Calu3 (cell line): ENCODE results near the gene PPM1L. TPM values are rescaled to one million over a fixed set of nuclear protein-coding genes. Genes with fewer than 3 reads are reported as not detected.

Source experiments
- BruUV-seq: library from RNA; stranded (reverse); fragments of 400-500 nt; replicated peaks from 2 replicates; lab custom pipeline; 2021; lab: Mats Ljungman, UMichigan
- CTCF ChIA-PET: fragments of 300-600 bp; sonication (Branson Sonifier 250); formaldehyde crosslinking; loops from one replicate; lab custom pipeline; 2022; ENCODE audit warnings: antibody characterized with exemption; lab: Charles Lee
- DNase-seq: peaks from one replicate; pipeline ENCODE4 v3.0.0; 2022
- H3K27ac Mint-ChIP-seq: one replicate; pipeline ENCODE4 v1.8.0; 2022; ENCODE audit warnings: mixed read lengths; ENCODE audit not compliant: unreplicated experiment
- H3K27me3 Mint-ChIP-seq: one replicate; pipeline ENCODE4 v1.8.0; 2022; ENCODE audit warnings: mixed read lengths; ENCODE audit not compliant: unreplicated experiment
- H3K36me3 Mint-ChIP-seq: one replicate; pipeline ENCODE4 v1.8.0; 2022; ENCODE audit warnings: mild to moderate bottlenecking, moderate library complexity, mixed read lengths; ENCODE audit not compliant: insufficient read depth, unreplicated experiment
- H3K4me1 Mint-ChIP-seq: one replicate; pipeline ENCODE4 v1.8.0; 2022; ENCODE audit warnings: mild to moderate bottlenecking, low read depth, mixed read lengths; ENCODE audit not compliant: unreplicated experiment
- H3K4me3 Mint-ChIP-seq: one replicate; pipeline ENCODE4 v1.8.0; 2022; ENCODE audit warnings: mild to moderate bottlenecking, low read depth, moderate library complexity, mixed read lengths; ENCODE audit not compliant: unreplicated experiment
- H3K9me3 Mint-ChIP-seq: one replicate; pipeline ENCODE4 v1.8.0; 2022; ENCODE audit warnings: low read depth, mixed read lengths; ENCODE audit not compliant: unreplicated experiment
- intact Hi-C: fragments of 100-400 bp; cut with micrococcal nuclease; formaldehyde crosslinking; loops from one replicate; pipeline ENCODE4 v1.10.0; 2022; ENCODE audit not compliant: unreplicated experiment
- total RNA-seq: library from RNA; stranded (reverse); gene quantifications from 2 replicates; pipeline ENCODE4 v1.2.3, GENCODE V29; 2022
- TF ChIP-seq, protein P1 (sequence below): fragments of 200-600 bp; IDR thresholded peaks from one replicate; pipeline ENCODE4 v1.8.0; 2022; ENCODE audit warnings: antibody characterized with exemption; ENCODE audit not compliant: unreplicated experiment

PPM1L gene
- total RNA-seq, 1 experiment from 2014 or later = 18.4 TPM

DNA sequence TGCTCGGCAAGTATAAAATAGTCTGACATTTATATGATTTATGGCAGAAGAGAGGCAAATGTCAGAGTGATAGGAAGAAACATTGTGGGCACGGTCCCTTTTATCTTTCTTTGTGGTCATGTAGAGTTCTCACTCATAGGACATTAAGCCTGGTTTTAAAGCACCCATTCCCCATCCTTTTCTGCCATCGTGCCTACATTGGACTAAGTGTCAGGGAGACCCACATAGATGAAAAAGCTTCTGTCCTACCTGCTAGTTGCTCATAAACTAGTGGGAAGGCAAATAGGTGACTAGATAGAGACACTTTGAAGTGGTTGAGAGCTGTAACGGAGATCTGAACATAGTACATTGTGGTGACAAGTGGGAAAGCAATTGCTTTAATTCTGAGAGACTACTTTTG is 193.4 kb downstream of the PPM1L start:
- Mint-ChIP-seq H3K4me3 (no peak overlapping the region), H3K27me3 (no peaks in the 10 kb centered on the region), H3K36me3 (no peaks in the 10 kb centered on the region), H3K27ac (no peak overlapping the region), H3K4me1 (peaks cover 11% of the 10 kb centered on the region), H3K9me3 (no peaks in the 10 kb centered on the region)
- TF ChIP-seq, protein P1, sequence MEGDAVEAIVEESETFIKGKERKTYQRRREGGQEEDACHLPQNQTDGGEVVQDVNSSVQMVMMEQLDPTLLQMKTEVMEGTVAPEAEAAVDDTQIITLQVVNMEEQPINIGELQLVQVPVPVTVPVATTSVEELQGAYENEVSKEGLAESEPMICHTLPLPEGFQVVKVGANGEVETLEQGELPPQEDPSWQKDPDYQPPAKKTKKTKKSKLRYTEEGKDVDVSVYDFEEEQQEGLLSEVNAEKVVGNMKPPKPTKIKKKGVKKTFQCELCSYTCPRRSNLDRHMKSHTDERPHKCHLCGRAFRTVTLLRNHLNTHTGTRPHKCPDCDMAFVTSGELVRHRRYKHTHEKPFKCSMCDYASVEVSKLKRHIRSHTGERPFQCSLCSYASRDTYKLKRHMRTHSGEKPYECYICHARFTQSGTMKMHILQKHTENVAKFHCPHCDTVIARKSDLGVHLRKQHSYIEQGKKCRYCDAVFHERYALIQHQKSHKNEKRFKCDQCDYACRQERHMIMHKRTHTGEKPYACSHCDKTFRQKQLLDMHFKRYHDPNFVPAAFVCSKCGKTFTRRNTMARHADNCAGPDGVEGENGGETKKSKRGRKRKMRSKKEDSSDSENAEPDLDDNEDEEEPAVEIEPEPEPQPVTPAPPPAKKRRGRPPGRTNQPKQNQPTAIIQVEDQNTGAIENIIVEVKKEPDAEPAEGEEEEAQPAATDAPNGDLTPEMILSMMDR = no peak
- CTCF ChIA-PET = no interaction called here
- BruUV-seq = no TSS peak
- intact Hi-C loops = loop anchor here (10.0 kb wide), 2 partner anchors 465 to 505 kb away; partner anchors contain the start of gene TRIM59
- no peak for DNase-seq

DNA sequence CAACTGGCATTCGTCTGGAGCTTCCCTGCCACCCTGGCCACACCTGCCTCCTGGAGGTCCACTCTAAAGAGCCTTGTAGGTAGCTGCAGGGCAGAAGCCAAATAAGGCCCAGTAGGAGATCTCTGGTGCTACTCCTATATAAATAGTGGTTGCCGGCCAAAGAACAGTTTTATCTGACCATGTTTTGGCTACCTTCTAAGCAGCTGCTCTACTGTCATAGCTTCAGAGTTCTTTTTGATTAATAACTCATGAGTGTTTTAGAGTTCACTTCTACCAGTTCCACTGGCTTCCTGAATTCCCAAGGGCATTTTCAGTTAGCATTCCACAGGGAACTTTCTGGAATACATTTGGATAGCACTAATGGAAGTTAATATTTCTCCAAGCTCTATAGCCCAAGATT is 194.5 kb downstream of the PPM1L start:
- CTCF ChIA-PET = interaction anchor here (0.5 kb wide), 1 partner anchor 20 kb away, joined by 10 read pairs; no protein-coding TSS in a partner anchor
- TF ChIP-seq, protein P1 = no peak
- H3K36me3 Mint-ChIP-seq = no peaks in the 10 kb centered on the region
- H3K9me3 Mint-ChIP-seq = no peaks in the 10 kb centered on the region
- peaks cover under 1% of the 10 kb centered on the region for H3K4me1 Mint-ChIP-seq
- no TSS peak for BruUV-seq
- intact Hi-C loops = no loop called here
- H3K4me3 Mint-ChIP-seq = no peak overlapping the region
- no peaks in the 10 kb centered on the region for H3K27me3 Mint-ChIP-seq
- DNase-seq = no peak
- no peak overlapping the region for H3K27ac Mint-ChIP-seq

DNA sequence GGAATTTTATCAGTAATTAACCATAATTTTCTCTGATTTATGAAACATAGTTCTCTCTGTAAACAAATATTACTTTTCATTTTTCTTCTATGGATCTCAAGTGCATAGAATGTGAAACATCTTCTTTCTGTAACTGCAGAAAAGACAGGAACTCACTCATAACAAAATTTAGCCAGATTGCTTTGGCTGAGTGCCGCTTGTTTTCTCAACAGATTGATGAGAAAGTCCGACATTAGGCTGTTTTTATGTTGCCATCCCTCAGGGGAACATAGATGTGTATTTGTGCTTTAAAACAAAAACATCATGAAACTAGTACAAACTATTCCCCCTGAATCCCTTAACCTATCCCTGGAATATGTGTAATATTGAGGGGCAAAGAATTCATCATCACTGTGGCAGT is 194.9 kb downstream of the PPM1L start:
- no peak overlapping the region for H3K27ac Mint-ChIP-seq
- H3K36me3 Mint-ChIP-seq = no peaks in the 10 kb centered on the region
- H3K27me3 Mint-ChIP-seq = no peaks in the 10 kb centered on the region
- no peak overlapping the region for H3K4me3 Mint-ChIP-seq
- H3K4me1 Mint-ChIP-seq = no peaks in the 10 kb centered on the region
- intact Hi-C loops = no loop called here
- no peaks in the 10 kb centered on the region for H3K9me3 Mint-ChIP-seq
- TF ChIP-seq, protein P1 = no peak
- BruUV-seq = no TSS peak
- CTCF ChIA-PET = interaction anchor here (0.5 kb wide), 1 partner anchor 20 kb away, joined by 10 read pairs; no protein-coding TSS in a partner anchor
- DNase-seq = no peak

DNA sequence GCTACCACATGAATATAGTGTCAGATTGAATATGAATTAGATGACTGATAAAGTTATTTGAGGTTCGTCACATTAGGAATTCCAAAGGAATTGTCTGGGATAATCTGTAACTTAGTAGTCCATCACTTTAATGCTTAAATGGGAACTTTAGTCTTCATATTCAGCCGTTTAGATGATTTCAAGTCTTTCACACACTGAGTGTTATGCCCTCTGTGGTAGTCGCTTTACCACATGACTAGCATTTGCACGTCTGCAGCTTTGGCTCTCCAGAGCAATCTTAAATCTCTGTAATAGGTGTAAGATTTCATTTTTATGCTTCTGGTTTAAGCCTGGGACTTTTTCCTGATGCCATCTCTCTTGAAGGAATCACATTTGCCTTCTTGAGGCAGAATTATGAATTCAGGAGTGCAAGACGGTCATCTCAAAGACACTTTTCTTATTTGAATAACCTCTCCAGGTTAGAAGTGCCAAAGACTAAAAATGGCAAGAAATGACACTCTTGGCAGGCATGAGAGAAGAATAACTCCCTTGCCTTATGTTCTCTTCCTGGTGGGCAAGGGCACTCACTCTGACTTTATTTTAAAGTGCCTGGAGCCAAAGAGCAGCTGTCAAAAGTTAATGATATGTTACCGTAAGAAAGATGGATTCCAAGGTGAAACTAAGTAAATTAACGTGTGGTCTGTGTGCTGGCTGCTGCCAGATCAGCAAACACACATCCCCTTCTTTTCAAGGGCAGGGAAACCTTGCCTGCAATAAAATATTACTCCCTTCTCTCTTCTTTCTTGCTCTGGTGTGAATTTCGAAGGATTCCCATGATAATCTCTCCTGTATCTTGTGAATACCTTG is 195.8 kb downstream of the PPM1L start:
- DNase-seq = no peak

More for the DNA sequence above, 195.8 kb downstream of the PPM1L start:
- Mint-ChIP-seq H3K27ac (no peak overlapping the region), H3K4me3 (no peak overlapping the region), H3K9me3 (no peaks in the 10 kb centered on the region), H3K4me1 (no peaks in the 10 kb centered on the region), H3K36me3 (no peaks in the 10 kb centered on the region), H3K27me3 (no peaks in the 10 kb centered on the region)
- TF ChIP-seq, protein P1 = no peak
- BruUV-seq = no TSS peak
- CTCF ChIA-PET = no interaction called here
- intact Hi-C loops = no loop called here
